HL-60/S4 (cell line): ENCODE results near the gene LRRFIP1.

Source experiments
- in situ Hi-C: fragments of 300-500 bp; cut with MboI; formaldehyde crosslinking; loops from 2 replicates; pipeline ENCODE4 v1.14.3; 2022; ENCODE audit warnings: low sequenced_read_pairs

LRRFIP1 gene

DNA sequence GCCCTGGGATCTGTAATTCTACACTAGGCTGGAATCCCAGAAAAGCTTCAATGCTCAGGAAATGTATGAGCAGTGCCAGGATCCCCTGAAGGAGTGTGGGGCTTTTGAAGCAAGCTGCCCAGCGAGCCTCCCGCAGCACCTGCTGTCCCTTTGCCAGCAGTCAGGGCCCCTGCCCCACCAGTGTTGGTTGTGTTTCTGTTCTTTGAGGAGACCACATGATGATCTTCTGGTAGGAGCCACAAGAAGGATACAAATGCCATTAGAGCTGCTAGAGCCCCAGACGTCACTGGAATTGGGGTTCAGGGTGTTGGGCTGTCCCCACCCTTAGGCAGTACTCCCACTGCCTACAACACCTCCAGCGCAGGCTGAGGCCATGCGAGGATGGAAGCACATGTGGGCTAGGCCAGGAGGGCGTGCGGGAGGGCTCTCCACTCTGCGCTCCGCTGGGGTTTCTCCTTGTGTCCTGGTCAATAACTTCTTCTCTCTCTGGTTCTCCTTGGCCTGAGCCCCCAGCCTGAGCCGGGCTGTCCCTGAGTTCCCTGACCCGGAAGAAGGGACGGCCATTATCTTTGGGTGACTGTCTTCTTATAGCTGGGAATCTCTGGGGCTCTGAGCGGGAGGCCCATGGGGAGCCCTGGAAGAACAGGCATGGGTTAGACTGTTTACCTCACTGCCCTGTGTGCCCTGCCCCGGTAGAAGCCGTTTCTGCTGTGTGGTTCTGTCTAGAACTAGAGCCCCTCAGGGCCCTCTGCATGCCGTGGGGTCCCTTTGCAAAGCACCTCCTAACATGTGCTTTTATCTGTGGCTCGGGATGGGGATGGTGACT, 73.9 kb downstream of the LRRFIP1 start:
- in situ Hi-C loops, result no loop called here

DNA sequence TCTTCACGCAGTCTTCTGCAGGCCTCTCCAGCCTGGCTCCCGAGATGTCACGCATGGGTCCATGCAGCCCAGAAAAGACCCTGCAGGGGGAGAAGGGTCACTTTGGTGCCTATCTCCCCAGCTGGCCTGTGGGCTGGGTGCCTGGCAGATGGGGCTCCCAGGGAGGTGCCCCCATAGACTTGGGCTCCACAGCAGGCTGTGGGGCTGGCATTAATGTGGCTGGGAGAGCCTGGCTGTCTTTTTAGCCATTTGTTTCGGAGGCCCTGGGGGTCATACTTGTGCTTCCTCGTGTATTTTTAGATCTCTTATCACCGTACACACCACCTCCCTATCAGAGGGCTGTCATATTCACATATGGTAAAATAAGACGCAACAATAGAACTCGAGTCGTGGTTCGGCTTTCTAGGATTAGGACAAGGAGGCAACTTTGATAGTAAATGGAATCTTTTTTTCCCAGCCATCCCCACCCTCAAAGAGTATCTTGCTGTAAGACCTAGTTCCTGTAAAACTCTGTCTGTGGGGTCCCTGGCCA, 74.5 kb downstream of the LRRFIP1 start:
- in situ Hi-C loops, result no loop called here

DNA sequence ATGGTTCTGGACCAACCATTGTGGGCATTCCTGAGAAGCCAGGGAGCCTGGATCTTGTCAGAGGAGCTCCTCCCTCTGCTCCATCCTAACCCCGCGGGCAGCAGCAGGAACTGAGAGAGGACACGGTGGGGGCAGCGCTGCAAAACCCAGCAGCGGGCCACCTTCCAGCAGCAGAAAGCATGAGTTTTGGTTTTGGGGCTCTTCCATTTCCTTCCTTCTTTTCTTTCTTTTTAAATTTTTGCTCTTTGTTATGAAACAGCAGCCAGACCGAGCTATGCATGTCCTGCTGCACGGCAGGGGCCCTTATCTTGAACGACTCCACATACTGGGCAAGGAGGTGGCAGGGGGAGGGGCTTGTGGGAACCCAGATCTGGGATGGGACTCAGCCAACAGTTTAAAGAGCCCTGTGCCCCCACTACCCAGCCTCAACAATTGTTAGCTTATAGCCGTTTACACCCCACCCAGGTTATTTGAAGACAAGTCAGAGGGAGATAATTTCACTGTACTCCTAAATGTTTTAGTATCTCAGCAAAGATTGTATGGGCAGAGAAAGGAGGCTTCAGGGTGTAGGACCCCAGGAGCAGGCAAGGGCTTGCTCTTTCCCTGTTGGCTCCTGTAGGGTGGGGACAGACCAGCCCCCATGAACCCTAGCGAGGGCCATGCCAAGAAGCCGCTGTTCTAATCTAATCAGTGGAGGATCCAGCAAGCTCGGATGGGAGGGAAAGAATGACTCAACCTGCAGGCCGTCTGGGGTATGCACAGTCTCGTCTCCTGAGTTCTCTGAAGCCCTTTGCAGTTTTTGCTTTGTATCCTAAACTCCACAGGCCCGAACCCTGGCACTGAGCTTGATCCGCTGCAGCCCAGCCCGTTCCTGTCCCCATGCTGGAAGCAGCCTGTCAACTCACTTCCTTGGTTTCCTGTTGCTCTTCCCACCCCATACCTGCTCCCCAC, 75.3 kb downstream of the LRRFIP1 start:
- in situ Hi-C loops, result no loop called here

DNA sequence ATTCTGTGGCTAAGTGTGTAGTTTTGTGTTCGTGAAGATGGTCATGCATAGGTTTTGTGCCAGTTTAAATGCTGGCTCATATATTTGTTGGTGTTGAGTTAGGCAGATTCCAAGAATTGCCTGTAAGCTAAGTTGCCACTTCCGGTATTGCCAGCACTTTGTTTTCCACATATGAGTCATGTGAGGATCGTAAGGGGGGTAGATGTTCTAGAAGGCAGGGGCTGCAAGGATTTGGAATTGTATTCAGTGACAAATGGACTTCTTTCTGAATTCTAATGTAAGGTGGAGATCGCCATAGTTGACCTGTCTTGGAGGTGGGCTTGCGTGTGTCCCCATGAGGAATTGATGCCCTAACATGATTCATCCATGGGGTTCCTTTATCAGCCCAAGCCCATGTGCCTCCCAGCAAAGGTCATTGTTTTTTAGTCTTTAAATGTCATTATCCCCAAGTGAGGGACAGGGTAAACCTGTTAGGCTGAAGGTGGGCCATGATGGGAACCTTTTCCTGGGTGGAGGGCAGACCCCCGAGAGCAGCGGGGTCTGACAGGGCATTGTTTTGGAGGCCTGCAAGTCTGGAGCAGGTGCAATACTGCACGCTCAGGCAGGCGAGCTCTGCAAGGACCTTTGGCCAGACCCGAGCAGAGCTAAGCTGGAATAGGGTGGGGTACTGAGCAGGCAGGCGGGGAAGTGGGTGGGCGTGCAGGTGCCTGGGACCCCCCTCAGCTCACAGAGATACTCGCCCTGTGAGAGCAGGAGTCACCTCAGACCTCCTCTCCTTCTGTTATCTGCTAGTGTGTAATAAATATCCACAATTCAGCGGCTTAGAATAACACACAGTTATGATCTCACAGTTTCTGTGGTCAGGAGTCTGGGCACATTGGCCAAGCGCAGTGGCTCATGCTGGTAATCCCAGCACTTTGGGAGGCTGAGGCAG, 77.4 kb downstream of the LRRFIP1 start:
- in situ Hi-C loops, result no loop called here

DNA sequence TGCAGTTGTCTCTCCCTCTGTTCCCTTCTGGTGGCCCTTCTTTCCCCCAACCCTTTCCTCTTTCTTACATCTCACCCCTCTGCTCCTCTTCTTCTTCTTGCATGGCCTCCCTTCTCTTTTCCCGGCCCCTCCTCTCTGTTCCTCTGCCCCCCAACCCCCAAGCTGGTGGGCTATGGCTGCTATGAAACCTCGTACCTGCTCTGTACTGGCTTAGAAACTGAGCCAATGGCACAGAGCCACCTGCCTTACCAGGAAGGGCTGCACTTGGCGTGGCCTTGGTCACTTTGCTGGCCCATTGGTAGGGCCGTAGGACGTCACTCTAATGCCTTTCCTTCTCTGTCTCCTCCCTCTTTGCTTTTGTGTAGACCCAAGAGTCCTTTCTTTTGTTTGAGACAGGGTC, 78.9 kb downstream of the LRRFIP1 start:
- in situ Hi-C loops, result no loop called here

DNA sequence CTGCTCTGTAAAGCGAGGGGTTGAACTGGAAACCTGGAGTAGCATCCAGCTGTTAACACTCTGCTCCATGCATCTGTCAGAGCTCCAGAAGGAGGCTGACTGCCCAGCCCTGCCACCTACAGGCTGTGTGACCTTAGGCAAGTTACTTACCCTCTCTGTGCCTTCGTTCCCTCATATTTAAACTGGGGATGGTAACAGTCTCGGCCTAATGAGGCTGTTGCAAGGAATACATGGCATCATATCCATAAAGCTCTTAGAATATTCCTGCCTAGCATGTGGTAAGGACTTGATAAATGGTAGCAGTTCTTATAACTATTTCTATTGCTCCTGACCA, 80.6 kb downstream of the LRRFIP1 start:
- in situ Hi-C loops, result no loop called here

DNA sequence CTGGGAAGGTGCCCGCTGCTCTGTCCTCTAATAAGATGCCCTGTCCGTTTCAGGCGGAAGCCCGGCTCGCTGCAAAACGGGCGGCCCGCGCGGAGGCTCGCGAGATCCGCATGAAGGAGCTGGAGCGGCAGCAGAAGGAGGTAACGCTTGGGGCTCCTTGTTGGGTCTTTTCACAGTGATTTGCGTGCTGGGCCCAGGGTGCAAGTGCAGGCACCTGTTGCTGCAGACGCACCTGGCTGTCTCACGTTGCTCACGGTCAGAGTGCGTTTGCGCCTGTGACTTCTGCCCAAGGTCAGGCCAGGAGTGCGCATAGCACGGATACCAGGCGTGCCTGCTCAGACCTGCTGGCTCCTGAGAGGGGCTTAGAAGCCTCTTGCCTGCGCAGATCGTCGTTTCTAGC, 81.1 kb downstream of the LRRFIP1 start:
- in situ Hi-C loops, result no loop called here

DNA sequence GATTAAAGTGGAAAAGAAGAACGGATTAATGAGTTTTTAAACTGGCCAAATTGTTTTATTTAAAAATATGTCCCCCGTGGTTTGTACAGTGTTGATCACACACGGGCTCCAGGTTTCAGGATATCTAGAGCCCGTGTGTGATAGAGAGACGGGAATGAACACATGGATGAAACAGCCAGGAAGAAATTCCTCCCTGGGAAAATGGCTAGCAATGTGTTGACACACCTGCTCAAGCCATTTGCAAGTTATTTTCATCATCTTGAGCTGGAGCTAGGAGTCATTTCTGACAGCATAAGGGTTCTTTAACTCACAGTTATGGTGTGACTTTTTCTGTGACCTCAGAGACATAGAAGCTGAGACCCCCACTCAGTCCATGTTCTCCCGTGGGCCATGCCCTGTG, 81.6 kb downstream of the LRRFIP1 start:
- in situ Hi-C loops, result no loop called here

DNA sequence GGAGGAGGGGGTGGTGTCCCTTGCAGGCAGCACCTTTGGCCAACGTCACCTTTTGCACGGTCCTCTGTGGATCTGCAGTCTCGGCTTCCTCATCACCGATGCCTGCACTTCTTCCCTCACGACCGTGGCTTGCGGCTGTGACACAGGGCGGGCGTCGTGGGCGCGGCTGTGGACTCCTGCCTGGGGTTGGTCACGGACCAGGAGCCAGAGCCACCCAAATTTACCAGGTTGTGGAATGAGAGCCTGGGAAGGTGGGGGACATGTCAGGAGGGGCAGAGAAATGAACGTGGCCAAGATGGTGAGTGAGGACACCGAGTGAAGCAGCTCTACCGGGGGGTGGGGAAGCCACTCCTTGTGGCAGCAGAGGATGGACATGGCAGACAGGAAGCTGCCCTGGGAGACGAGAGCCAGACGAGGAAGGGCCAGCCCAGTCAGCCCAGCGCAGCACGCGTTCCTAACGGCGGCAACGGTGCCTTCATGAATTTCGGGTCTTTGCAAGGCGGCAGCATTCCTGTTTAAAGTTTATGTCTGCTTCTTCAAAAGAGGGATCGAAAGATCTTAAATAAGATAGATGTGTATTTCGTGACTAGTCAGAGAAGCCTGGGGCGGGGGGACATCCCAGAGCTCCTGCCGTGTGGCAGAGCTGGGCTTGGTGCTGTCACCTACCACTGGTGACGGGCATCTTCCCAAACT, 84.2 kb downstream of the LRRFIP1 start:
- in situ Hi-C loops, result no loop called here

DNA sequence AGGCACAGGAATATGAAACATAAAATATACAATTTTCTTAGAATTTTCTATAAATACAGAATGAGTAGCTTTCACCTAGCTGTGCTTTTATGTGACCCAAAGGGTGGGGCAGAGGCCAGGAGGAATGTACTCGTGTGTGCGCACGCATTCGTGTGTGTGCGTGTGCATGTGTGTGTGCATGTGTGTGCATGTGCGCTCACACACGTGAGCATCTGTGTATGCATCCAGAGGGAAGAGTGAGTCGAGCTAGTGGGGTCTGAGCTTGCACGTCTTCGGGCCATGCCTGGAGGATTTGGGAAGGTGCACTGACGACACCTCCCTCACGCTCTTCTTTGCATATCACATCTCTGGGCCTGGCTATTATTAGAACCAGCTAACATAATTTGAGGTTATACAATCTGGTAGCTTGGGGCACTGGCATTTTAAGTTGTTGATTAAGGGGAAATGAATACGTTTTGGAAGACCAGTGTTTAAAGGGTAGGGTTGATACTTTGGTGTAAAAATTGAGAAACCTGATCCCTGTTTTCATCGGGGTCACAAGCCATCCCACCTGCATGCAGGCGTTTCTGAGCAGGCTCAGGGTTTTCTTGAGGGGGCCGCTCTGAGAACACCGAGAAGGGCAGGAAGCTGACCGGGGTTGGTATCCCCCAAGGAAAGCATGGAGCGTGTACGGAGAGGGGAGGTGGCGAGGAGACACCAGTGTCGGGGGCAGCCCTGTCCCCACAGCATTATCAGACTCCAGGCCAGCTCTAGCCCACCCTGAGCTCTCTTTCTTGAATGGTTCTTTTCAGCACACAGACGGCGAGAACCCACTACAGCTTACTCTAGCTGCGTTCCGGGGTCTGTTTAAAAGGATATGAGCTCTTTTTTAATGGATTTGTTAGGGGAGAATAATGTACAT, 85.3 kb downstream of the LRRFIP1 start:
- in situ Hi-C loops, result no loop called here

DNA sequence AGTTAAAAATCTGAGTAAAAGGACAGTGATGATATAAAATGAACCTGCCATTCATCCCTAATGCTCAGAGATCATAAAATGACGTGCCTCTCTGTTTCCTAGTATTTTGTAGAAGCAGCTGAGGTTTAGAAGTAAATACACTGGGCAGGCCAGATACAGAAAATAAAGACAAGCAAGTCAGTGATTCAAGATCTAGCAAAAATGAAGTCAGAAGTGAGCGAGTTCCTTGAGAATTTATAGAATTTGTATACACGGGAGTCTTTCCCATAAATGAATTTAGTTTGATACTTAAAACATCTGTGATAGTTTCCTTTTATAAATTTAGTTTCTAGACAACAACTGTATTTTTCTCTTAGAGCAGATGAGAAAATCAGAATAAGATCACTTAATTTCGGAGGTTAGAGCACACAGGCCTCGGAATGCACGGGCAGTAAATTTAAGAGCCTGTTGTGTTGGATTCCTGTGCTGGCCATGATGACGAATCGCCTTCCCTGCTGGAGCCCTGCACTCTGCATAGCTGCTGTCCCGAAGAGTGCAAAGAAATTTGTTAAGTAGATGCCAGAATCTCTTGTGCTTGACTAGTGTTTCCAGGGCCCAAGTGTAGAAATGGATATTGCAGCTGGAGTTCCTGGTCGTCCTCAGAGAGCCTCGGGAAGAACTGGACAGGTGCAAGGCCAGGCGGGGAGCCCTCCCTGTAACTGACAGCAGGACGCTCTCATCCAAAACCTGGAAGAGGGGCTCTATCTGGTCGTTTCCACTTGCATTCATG, 87.5 kb downstream of the LRRFIP1 start:
- in situ Hi-C loops, result no loop called here

DNA sequence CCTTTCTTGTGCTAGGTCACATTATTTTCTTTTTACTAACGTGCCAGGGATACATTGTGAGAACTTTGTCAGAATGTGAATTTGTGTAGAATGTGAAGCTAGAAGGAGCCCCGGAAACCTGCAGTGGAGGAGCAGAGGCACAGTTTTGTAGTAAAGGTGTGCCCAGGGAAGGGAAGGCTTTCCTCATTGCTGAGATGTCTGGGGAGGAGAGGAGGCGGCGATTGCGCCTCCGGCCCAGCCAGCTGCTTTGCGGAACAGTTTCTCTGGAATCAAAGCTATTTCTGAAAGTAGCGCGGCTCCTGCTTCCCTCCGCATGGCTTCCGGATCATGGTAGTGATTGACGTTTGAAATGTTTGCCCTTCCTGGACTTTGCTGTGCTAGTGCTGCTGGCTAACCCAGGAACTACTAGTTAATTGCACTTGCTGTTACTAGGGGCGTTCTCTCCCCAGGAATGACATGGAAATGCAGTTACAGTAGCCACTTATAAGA, 88.1 kb downstream of the LRRFIP1 start:
- in situ Hi-C loops, result no loop called here

DNA sequence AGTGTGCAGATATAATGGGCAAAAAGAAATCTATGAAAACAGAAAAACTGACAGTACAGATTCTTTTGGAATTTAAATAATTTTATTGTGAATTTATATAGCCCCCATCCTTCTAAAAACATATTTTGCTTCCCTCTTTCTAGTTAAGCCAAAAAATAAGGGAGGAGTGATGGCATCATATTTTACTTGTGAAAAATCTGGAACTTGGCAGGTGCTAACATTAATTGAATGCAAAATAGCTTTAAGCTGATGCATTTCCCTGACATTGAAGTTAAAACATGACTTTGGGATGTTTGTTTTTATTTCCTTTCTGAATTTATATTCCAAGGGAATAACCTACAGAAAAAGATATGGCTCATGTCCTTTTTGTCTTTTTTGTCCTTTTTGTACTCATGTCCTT, 88.6 kb downstream of the LRRFIP1 start:
- in situ Hi-C loops, result no loop called here

DNA sequence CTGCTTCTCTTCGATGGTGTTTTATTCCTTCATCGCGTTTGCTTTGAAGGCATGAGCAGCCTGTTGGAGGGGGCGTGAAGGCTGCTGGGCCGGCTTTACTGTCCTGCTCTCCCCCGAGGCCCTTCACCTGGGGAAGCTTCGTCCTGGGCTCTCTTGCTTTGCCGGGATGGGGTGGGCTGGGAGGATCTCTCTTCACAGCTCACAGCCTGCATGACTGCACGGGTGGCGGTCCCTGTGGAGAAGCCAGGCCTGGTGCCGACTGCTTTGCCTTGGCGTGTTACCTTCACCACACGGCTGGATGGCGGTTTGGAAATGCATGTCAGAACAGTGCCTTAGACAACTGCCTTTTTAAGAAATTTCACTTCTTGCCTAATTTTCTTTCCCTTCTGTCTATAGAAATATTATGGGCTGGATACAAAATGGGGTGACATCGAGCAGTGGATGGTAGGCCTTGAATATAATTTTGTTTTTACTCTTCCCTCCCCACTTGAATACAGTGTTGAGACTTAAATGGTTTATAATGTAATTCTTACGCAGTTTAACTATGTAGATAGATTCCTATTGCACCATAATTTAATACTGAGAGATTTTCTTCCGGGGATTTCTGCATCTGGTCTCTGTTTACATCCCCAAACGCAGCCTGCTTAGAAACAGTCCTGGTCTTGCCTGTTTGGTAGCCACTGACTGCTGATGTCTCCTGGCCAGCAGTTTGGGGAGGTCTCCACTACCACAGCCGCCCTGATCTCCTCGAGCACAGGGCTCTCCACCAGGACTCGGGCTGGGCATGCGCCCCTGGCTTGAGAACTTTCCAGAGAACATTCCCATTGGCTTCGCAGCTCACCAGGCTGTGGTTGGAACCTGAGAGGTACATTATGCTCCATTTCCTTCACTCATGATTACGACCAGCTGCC, 90.2 kb downstream of the LRRFIP1 start:
- in situ Hi-C loops, result no loop called here

DNA sequence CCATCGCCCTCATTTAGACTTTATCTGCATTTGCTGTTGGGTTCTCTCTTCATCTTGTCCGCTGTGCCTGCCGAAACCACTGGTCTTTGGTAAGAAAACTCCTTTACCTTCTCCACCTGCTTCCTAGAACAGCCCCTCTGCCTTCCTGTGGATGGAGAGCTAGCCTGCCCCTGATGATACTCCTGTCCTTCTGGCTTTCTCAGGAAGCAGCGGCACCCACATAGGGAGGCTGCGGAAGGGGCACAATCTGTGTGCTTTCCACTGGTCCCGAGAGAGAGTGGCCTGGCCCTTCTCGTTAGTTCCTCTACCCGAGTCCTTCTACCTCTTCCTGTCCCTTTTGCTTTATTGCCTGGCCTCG, 90.9 kb downstream of the LRRFIP1 start:
- in situ Hi-C loops, result no loop called here

DNA sequence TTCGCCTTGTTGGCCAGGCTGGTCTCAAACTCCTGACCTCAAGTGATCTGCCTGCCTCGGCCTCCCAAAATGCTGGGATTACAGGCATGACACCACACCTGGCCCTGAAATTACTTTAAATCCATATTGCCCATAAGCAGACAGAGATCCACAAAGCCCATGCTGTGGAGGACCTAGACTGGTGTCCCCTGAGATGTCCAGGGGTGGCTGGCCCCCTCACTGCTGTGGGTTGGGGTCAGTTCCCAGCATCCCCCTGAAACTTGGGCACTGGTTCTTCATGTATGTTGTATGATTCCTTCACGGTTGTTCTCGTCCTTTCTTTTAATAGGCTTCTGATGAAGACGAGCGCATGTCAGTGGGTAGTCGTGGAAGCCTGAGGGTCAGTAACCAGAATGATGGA, 93.1 kb downstream of the LRRFIP1 start:
- in situ Hi-C loops, result no loop called here

DNA sequence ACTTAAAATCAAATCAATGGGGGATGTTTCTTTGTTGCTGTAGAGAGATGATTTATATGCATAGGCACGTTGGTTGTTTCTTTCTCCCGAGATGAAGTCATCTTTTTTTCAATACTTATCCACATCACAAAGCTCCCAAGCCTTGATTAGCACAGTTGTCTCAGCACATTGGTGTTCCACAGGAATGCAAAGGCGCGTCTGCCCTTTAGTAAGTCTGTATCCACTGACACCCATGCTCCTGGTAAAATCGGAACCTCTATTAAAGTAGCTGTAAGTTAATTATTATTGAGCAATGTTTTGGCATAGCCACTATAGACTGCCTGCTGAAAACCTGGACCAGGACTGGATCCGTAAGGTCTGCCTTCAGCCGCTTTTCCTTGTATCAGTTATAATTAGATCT, 93.6 kb downstream of the LRRFIP1 start:
- in situ Hi-C loops, result no loop called here
